GM19372 (cell line): ENCODE measurements around the gene BICRAL.
"Not testable (repeated sequence)": the region's sequence is repeated elsewhere in the genome, so short reads cannot be mapped to it uniquely, and the experiment has no call there.

Experiments used
- ATAC-seq: cut with Tn5 transposase; IDR thresholded peaks from one replicate; pipeline ENCODE4 v1.9.1; 2021; ENCODE audit warnings: mild to moderate bottlenecking, low read depth, moderate library complexity; ENCODE audit not compliant: unreplicated experiment

Gene BICRAL

GRCh38 chr6:42890311-42891198 lies 108.7 kb downstream of the BICRAL start:
- peak; percentile 85 for ATAC-seq

DNA sequence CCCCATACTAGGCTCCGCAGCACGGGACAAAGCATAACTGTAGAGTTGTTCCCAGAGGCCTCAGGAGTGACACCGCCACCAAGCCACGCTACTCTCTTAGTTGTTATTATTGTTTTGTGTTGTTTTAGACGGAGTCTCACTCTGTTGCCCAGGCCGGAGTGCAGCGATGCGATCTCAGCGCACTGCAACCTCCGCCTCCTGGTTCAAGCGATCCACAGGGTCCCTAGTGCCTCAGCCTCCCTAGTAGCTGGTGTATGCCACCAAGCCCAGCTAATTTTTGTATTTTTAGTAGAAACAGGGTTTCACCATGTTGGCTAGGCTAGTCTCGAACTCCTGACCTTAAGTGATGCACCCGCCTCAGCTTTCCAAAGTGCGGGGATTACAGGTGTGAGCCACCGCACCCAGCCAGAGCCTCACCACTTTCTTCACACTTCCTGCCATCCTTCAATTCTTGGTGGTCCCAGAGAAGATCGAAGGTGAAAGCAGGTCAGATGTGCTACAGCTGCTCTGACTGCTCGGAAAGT lies 109.4 kb downstream of the BICRAL start:
- no peak for ATAC-seq

DNA sequence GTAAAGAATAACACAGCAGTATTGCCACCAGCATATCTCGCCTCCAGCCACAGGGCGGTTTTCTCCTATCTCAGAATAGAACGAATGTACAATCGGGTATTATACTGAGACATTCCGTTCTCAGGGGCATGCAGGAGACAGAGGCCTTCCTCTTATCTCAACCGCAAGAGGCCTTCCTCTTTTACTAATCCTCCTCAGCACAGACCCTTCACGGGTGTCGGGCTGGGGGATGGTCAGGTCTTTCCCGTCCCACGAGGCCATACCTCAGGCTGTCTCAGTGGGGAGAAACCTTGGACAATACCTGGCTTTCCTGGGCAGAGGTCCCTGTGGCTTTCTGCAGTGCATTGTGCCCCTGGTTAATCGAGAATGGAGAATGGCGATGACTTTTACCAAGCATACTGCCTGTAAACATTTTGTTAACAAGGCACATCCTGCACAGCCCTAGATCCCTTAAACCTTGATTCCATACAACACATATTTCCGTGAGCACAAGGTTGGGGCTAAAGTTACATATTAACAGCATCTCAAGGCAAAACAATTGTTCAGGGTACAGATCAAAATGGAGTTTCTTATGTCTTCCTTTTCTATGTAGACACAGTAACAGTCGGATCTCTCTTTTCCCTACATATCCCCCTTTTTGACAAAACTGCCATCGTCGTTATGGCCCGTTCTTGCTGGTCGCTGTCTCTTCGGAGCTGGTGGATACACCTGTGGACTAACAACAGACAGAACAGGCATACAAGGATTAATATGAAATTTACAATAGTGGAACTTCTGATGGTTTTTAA lies 112.4 kb downstream of the BICRAL start:
- not testable (repeated sequence) for ATAC-seq

- no peak for ATAC-seq
These were observed 114.4 kb downstream of the BICRAL start for GRCh38 chr6:42896178-42896719.

DNA sequence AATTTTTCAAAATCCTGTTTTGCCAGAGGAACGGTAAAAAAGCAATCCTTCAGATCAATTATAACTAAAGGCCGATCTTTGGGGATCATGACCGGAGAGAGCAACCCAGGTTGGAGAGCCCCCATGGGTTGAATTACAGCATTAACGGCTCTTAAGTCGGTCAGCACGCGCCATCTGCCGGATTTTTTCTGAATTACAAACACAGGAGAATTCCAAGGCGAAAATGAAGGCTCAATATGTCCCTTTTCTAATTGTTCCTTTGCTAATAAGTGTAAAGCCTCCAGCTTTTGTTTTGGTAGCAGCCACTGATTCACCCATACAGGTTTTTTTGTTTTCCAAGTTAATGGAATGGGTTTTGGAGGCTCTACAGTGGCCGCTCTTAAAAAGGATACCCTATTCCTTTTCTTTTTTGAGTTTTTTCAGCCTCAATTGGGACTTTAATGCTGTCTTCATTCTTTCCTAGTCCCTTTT lies 117.1 kb downstream of the BICRAL start:
- ATAC-seq: no peak

DNA sequence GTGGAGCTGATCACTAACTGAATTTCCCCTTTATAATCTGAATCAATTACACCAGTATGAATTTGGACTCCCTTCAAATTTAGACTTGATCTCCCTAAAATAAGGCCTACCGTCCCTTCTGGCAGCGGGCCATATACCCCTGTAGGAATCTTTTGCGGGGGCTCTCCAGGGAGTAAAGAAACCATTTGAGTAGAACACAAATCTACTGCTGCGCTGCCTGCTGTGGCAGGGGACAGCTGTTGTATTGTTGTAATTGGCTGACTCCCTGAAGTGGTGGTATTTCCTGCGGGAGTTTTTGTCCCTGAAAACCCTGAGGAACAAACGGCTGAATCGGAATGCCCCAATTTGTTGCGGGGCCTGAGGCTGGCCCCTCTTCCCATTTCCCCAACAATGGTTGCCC lies 118.0 kb downstream of the BICRAL start:
- ATAC-seq: no peak

DNA sequence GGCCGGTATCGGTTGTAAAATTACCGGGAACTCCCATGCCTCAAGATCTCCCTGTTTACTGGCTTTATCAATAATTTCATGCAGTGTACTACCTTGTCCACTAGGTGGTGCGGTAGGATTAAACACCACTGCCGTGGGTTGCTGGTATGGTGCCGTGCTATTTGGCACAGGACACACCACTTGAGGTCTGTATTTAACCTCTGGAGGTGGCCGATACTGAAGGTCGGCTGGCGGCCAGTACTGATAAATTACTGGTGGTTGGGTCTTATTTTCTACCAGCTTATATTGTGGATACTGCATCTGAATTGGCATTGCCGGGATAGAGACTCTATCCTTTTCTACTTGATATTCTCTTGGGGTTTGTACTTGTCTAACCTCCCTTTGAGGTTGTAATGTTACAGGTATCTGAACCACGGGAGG lies 119.7 kb downstream of the BICRAL start:
- ATAC-seq: no peak

DNA sequence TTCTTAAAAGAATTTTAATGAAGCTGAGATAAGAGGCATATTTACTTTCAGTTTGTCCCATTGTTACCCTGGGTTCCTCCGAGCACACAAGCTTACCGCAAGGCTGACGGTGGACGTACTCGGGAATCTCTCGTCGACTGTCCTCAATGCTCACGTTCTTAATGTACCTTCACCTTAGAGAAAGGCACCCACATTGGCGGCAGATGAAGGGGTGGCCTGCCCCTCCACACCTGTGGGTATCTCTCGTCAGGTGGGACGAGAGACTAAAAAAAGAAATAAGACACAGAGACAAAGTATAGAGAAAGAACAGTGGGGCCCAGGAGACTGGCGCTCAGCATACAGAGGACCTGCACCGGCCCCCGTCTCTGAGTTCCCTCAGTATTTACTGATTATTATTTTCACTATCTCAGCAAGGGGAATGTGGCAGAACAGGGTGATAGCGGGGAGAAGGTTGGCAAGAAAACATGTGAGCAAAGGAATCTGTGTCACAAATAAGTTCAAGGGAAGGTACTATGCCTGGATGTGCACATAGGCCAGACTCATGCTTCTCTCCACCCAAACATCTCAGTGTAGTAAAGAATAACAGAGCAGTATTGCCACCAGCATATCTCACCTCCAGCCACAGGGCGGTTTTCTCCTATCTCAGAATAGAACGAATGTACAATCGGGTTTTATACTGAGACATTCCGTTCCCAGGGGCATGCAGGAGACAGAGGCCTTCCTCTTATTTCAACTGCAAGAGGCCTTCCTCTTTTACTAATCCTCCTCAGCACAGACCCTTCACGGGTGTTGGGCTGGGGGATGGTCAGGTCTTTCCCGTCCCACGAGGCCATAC lies 120.8 kb downstream of the BICRAL start:
- not testable (repeated sequence) for ATAC-seq

- ATAC-seq: no peak
These were observed 122.6 kb downstream of the BICRAL start for GRCh38 chr6:42904467-42904866.

DNA sequence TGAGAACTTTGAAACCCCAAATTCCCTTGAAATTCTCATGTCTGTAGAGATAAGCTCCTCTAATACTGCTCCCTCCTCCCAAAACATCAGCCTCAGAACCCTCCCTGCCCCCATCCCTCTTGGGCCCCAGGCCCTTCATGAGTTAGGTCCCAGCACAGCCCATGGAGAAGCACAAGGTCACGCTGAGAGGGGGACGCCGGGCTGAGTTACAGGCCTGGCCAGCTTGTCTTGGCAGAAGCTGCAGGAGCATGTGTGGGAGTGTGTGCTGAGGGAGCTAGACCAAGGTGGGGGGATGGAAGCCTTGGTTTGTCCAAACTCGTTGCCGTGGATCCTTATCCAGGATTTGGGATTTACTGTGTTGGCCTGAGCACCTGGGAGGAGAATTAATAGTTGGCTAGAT lies 125.5 kb downstream of the BICRAL start:
- no peak for ATAC-seq

DNA sequence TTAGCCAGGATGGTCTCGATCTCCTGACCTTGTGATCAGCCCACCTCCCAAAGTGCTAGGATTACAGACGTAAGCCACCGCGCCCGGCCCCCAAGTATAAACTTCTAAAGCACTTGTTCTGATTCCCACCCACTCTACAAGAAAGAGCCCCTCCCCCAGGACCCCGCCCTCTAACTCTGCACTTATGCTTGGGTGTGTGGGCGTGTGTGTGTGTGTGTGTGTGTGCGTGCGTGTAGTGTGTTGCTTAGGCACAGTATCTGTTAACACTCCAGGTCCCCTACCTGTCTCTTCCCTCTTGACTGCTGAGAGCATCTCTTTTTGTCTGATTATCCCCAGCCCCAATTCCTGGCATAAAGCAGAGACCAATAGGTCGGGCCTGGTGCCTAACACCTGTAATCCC lies 128.0 kb downstream of the BICRAL start:
- ATAC-seq: no peak

GRCh38 chr6:42911171-42912021 lies 129.5 kb downstream of the BICRAL start:
- ATAC-seq: no peak

- ATAC-seq: no peak
These were observed 132.7 kb downstream of the BICRAL start for GRCh38 chr6:42914546-42914945.

DNA sequence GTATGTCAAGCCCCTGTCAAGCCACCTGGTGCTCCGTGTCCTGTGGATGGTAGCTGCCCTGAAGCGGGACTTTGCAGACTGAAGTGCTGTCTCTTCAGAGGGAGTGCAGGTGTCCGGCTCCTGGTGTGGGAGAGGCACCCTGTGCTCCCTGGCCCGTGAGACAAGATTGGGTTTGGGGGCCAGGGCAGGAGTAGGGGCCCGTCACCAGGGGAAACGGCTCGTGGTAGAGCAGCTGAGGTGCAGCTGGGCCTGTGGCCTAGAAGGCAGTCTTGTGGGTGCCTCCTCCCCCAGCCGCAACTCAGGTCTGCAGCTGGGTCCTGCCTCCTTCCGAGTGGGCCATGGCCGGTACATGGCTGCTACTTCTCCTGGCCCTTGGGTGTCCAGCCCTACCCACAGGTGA lies 133.9 kb downstream of the BICRAL start, which contains the start of gene PTCRA:
TSS of gene PTCRA (plus strand) at position 322 of the 400 bp plus-strand sequence. CDS start at position 339, 17 bp downstream.
- ATAC-seq: no peak

GRCh38 chr6:42916288-42916687 lies 134.4 kb downstream of the BICRAL start:
- no peak for ATAC-seq
